Activated T-cell treated with anti-CD3 and anti-CD28 coated beads, Interleukin-2, amount 50 U/mL, for 4 hours (primary cell): ENCODE data around the gene SSX2. TPM values are rescaled to one million over a fixed set of nuclear protein-coding genes. Genes with fewer than 3 reads are reported as not detected.
"Not testable (repeated sequence)": the region's sequence is repeated elsewhere in the genome, so short reads cannot be mapped to it uniquely, and the experiment has no call there.

Experiments
- ATAC-seq, 2 donors: fragments of 200-7000 bp; cut with Tn5 transposase; one replicate each; pipeline ENCODE4 v1.10.0; 2021
- DNase-seq: peaks from one replicate; pipeline ENCODE4 v3.0.0-alpha.2; 2020
- H3K27me3 Mint-ChIP-seq: one replicate; pipeline ENCODE4 v1.8.0; 2021; ENCODE audit warnings: low read depth, mixed read lengths
- H3K36me3 Mint-ChIP-seq: one replicate; pipeline ENCODE4 v1.8.0; 2022; ENCODE audit warnings: mixed read lengths; ENCODE audit not compliant: insufficient read depth
- H3K4me1 Mint-ChIP-seq: one replicate; pipeline ENCODE4 v1.8.0; 2021; ENCODE audit warnings: low read depth, mixed read lengths
- H3K4me3 Mint-ChIP-seq: one replicate; pipeline ENCODE4 v1.8.0; 2021; ENCODE audit warnings: mild to moderate bottlenecking, moderate library complexity, mixed read lengths
- H3K9me3 Mint-ChIP-seq: one replicate; pipeline ENCODE4 v1.8.0; 2021; ENCODE audit warnings: mixed read lengths
- total RNA-seq, 3 donors: library from RNA; stranded (reverse); gene quantifications; one replicate each; pipeline ENCODE4 v1.2.1, GENCODE V29; 2021

The SSX2 gene
- total RNA-seq = under 1 TPM in 1 of 3 donors, not detected in 2; 0.23 TPM

DNA sequence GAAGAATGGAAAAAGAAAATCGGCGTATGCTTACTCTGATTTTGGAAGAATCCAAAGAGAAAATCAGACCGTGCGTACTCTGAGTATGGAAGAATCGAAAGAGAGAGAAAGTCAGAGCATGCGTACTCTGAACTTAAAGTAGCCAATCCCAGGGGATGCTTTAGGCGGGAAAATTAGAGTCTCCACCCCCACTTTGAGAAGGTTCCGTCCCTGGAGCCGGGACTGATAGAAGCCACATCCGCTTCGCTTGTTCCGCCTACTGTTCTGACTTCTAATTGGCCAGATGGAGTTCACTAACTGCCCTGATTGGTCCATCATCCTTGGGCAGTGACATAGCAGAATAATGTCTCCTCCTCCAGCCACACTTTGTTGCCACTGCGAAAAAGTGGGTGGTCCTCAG, at the start of gene SSX2:
TSS of gene SSX2 (minus strand) at position 101 of the 400 bp plus-strand sequence. CDS start 1,429 bp downstream, outside the sequence.
- ATAC-seq = not testable (repeated sequence)

GRCh38 chrX:52750952-52751351, 44.0 kb upstream of the SSX2 start, which contains the start of gene SSX2B:
TSS of gene SSX2B (plus strand) at chrX:52751252. CDS start at chrX:52752681, 1,429 bp downstream.
- DNase-seq, ATAC-seq, H3K4me3 Mint-ChIP-seq, H3K9me3 Mint-ChIP-seq, H3K4me1 Mint-ChIP-seq, H3K36me3 Mint-ChIP-seq, H3K27me3 Mint-ChIP-seq: not testable (repeated sequence)

More for the DNA sequence above, at the start of gene SSX2:
- H3K4me3 Mint-ChIP-seq, DNase-seq, H3K9me3 Mint-ChIP-seq, H3K4me1 Mint-ChIP-seq, H3K36me3 Mint-ChIP-seq, H3K27me3 Mint-ChIP-seq: not testable (repeated sequence)

DNA sequence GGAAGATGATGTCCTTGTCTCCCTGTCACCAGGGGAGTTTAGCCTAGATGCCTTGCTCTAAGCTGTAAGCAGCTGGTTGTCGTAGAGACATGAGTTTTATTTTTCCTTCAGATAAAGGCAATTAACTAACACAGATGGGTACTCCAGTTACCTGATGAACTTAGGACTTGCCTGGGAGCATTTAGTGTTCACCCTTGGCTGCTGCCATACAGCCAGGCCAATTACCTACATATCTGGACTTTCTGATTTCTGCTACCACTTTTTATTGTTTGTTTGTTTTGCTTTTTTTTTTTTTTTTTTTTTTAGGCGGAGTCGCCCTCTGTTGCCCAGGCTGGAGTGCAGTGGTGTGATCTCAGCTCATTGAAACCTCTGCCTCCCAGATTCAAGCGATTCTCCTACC, 14.9 kb downstream of the SSX2 start:
- H3K27me3 Mint-ChIP-seq, H3K36me3 Mint-ChIP-seq: not testable (repeated sequence)

DNA sequence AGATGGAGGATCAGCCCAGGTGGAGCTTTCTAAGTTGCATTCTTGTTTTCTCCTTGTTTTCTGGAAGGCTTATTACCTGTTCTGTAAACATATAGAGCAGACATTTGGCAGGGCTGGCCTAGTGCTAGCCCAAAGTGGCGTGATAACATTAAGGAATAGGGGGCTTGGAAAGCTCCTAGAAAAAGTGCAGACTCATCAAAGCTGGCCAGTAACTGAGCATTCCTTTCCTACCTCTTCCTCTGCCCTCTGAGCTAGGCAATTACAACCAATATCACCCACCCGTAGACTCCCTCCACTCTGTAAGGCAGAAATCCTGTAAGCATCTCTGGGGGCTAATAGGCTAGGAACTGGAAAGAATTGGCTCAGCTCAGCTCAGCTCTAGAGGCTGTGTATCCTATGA, 44.8 kb downstream of the SSX2 start:
- H3K9me3 Mint-ChIP-seq, H3K27me3 Mint-ChIP-seq, H3K4me1 Mint-ChIP-seq, H3K4me3 Mint-ChIP-seq, ATAC-seq, DNase-seq, H3K36me3 Mint-ChIP-seq: not testable (repeated sequence)

More for the DNA sequence above, 14.9 kb downstream of the SSX2 start:
- H3K9me3 Mint-ChIP-seq, H3K4me3 Mint-ChIP-seq, ATAC-seq, H3K4me1 Mint-ChIP-seq, DNase-seq: not testable (repeated sequence)

GRCh38 chrX:52655475-52655874, 51.5 kb downstream of the SSX2 start:
- H3K36me3 Mint-ChIP-seq = not testable (repeated sequence)

DNA sequence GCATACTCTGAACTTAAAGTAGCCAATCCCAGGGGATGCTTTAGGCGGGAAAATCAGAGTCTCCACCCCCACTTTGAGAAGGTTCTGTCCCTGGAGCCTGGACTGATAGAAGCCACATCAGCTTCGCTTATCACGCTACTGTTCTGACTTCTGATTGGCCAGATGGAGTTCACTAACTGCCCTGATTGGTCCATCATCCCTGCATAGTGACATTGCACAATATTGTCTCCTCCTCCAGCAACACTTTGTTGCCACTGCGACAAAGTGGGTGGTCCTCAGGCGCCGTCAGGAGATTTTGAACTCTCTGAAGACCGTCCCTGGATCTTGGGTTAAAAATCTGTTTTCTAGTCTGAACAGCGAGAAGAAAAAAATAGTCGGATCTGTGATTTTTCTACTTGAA, 52.2 kb downstream of the SSX2 start, which contains the start of gene SSX7:
TSS of gene SSX7 (minus strand) at position 101 of the 400 bp plus-strand sequence. CDS start 1,428 bp downstream, outside the sequence.
- H3K4me1 Mint-ChIP-seq, H3K27me3 Mint-ChIP-seq, H3K4me3 Mint-ChIP-seq, H3K36me3 Mint-ChIP-seq, ATAC-seq, H3K9me3 Mint-ChIP-seq, DNase-seq: not testable (repeated sequence)

More at GRCh38 chrX:52655475-52655874, 51.5 kb downstream of the SSX2 start:
- H3K27me3 Mint-ChIP-seq, H3K9me3 Mint-ChIP-seq, DNase-seq, H3K4me3 Mint-ChIP-seq, ATAC-seq, H3K4me1 Mint-ChIP-seq: not testable (repeated sequence)

DNA sequence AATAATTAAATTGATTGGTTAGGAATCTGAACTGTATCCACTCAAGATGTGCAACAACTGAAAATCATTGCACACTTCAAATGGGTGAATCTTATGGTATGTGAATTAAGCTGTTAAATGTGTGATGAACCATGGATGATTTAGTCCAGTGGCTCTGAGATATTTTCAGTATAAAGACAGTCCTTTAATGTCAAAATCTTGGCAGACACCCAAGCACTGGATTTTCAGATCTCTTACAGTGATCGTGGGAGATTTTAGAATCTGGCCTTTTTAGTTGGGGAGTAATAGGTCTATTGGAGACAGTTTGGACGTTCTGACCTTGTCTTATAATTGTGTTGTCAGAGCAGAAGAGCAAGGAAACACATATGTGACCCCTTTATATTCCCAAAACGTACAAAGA, 56.3 kb downstream of the SSX2 start:
- H3K4me3 Mint-ChIP-seq, ATAC-seq, DNase-seq, H3K27me3 Mint-ChIP-seq, H3K9me3 Mint-ChIP-seq, H3K36me3 Mint-ChIP-seq, H3K4me1 Mint-ChIP-seq: not testable (repeated sequence)

DNA sequence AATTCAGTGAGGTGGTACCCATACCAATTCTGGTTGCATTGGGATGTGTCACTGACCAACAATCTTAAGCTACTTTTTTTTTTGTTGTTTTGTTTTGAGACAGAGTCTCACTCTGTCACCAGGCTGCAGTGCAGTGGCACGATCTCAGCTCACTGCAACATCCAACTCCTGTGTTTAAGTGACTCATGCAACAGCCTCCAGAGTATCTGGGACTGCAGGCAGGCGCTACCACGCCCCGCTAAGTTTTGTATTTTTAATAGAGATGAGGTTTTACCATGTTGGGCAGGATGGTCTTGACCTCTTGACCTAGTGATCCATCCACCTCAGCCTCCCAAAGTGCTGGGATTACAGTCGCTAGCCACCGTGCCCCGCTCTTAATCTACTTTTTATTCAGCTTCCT, 58.0 kb downstream of the SSX2 start:
- H3K36me3 Mint-ChIP-seq, H3K4me3 Mint-ChIP-seq, H3K4me1 Mint-ChIP-seq, DNase-seq, H3K27me3 Mint-ChIP-seq, H3K9me3 Mint-ChIP-seq, ATAC-seq: not testable (repeated sequence)

Other genes with a start within 250 kb of the SSX2 start
- gene XAGE1A, start 211.4 kb downstream of the SSX2 start, total RNA-seq = not detected
- gene XAGE1B, start 190.1 kb downstream of the SSX2 start, total RNA-seq = not detected
- not detected for gene SSX7, start 52.3 kb downstream of the SSX2 start, total RNA-seq
- under 1 TPM in 1 of 3 donors, not detected in 2; 0.21 TPM for gene SSX2B, start 44.1 kb upstream of the SSX2 start, total RNA-seq
- not detected for gene SPANXN5, start 90.2 kb upstream of the SSX2 start, total RNA-seq
- not detected for gene XAGE5, start 104.1 kb upstream of the SSX2 start, total RNA-seq
- gene XAGE3, start 160.9 kb upstream of the SSX2 start, total RNA-seq = not detected
- gene FAM156B, start 190.2 kb upstream of the SSX2 start, total RNA-seq = 10 to 100 TPM; 13.4 to 18.2 (median 14.2) TPM